HCT116 (cell line): ENCODE data around the gene PSMB5. TPM values are rescaled to one million over a fixed set of nuclear protein-coding genes. Genes with fewer than 3 reads are reported as not detected.

Experiments used
- ATAC-seq: fragments of 200-7000 bp; cut with Tn5 transposase; 2 replicates; pipeline ENCODE4 v1.9.1; 2020; ENCODE audit warnings: mild to moderate bottlenecking, moderate library complexity
- BruUV-seq: library from RNA; stranded (reverse); fragments of 400-500 nt; replicated peaks from 2 replicates; lab custom pipeline; 2021; lab: Mats Ljungman, UMichigan
- CTCF ChIA-PET: fragments of 300-600 bp; sonication (Branson Sonifier 250); formaldehyde crosslinking; loops from one replicate; lab custom pipeline; 2021; ENCODE audit warnings: antibody characterized with exemption; lab: Charles Lee
- POLR2A ChIA-PET: fragments of 300-600, 350-600 bp; sonication (Branson Sonifier 250); formaldehyde crosslinking; loops from one replicate; lab custom pipeline; 2021; ENCODE audit warnings: antibody characterized with exemption; lab: Charles Lee
- RAD21 ChIA-PET, 2 experiments: fragments of 300-600 bp; sonication (Branson Sonifier 250); formaldehyde crosslinking; loops; one replicate each; lab custom pipeline; 2023; ENCODE audit warnings: low total read pairs in 2 of 2; ENCODE audit not compliant: uncharacterized antibody in 2 of 2, unreplicated experiment in 2 of 2, low non-redundant PET in 1 of 2; lab: Charles Lee
- DNase-seq: peaks from one replicate; pipeline ENCODE4 v3.0.0-alpha.2; 2010; ENCODE audit warnings: low read depth, low spot score
- H2AFZ ChIP-seq: fragments of 200-600 bp; shearing (Covaris generic), sonication (generic); 2 replicates; pipeline ENCODE4 v1.6.1; 2017; ENCODE audit warnings: low read depth, mixed run types, mixed read lengths, antibody characterized with exemption, low read length; ENCODE audit not compliant: poor library complexity, severe bottlenecking
- H3K27ac ChIP-seq: 2 replicates; pipeline ENCODE4 v1.5.1; 2012; ENCODE audit warnings: low read depth, low read length
- H3K27me3 ChIP-seq: fragments of 200-600 bp; sonication (generic); 2 replicates; pipeline ENCODE4 v1.6.1; 2016; ENCODE audit warnings: mixed run types, low read length, mixed read lengths; ENCODE audit not compliant: insufficient read depth
- H3K36me3 ChIP-seq, 2 experiments: fragments of 200-500 bp in 1 of 2; fragments of 200-600 bp in 1 of 2; sonication (Bioruptor generic) in 1 of 2; sonication (generic) in 1 of 2; 2 replicates each; pipeline versions ENCODE4 v1.5.1 to v1.6.1; 2014 to 2016; ENCODE audit warnings: low read length in 2 of 2, inconsistent platforms in 1 of 2, mixed read lengths in 1 of 2, mixed run types in 1 of 2; ENCODE audit not compliant: insufficient read depth in 2 of 2, control insufficient read depth in 1 of 2
- H3K4me1 ChIP-seq, 2 experiments: fragments of 200-600 bp in 1 of 2; sonication (generic) in 1 of 2; 2 replicates each; pipeline versions ENCODE4 v1.5.1 to v1.6.1; 2012 to 2017; ENCODE audit warnings: low read length in 2 of 2, inconsistent platforms in 1 of 2, mild to moderate bottlenecking in 1 of 2, mixed read lengths in 1 of 2, mixed run types in 1 of 2, moderate library complexity in 1 of 2; ENCODE audit not compliant: insufficient read depth in 2 of 2, control insufficient read depth in 1 of 2
- H3K4me2 ChIP-seq: fragments of 200-600 bp; sonication (generic); 2 replicates; pipeline ENCODE4 v1.6.1; 2017; ENCODE audit warnings: mixed run types, low read length, mixed read lengths
- H3K4me3 ChIP-seq, 2 experiments: fragments of 200-600 bp in 1 of 2; sonication (generic) in 1 of 2; replicated peaks in 1 of 2; 2 replicates each; pipeline ENCODE4 v1.5.1; 2011 to 2016; ENCODE audit warnings: low read length in 2 of 2, control low read depth in 1 of 2, low read depth in 1 of 2, mild to moderate bottlenecking in 1 of 2, mixed read lengths in 1 of 2, mixed run types in 1 of 2
- H3K79me2 ChIP-seq: fragments of 200-600 bp; sonication (generic); 2 replicates; pipeline ENCODE4 v1.6.1; 2017; ENCODE audit warnings: mild to moderate bottlenecking, mixed run types, low read length, moderate library complexity, mixed read lengths; ENCODE audit not compliant: insufficient read depth
- H3K9ac ChIP-seq: fragments of 200-600 bp; sonication (generic); 2 replicates; pipeline ENCODE4 v1.6.1; 2016; ENCODE audit warnings: low read length, mixed read lengths
- H3K9me2 ChIP-seq: fragments of 200-600 bp; sonication (generic), shearing (Covaris generic); 2 replicates; pipeline ENCODE4 v1.6.1; 2017; ENCODE audit warnings: mixed run types, mild to moderate bottlenecking, moderate library complexity; ENCODE audit not compliant: insufficient read depth
- H3K9me3 ChIP-seq, 2 experiments: fragments of 200-500 bp in 1 of 2; fragments of 200-600 bp in 1 of 2; sonication (Bioruptor generic) in 1 of 2; sonication (generic) in 1 of 2; 2 replicates each; pipeline ENCODE4 v1.6.1; 2014 to 2017; ENCODE audit warnings: low read length in 2 of 2, mixed read lengths in 2 of 2, inconsistent platforms in 1 of 2, low read depth in 1 of 2, mild to moderate bottlenecking in 1 of 2, mixed run types in 1 of 2, moderate library complexity in 1 of 2; ENCODE audit not compliant: control insufficient read depth in 1 of 2, insufficient read depth in 1 of 2
- H4K20me1 ChIP-seq: fragments of 200-600 bp; sonication (generic), shearing (Covaris generic); 2 replicates; pipeline ENCODE4 v1.6.1; 2017; ENCODE audit warnings: mixed run types, mild to moderate bottlenecking, moderate library complexity; ENCODE audit not compliant: insufficient read depth
- CBX3 ChIP-seq: IDR thresholded peaks from 2 replicates; pipeline ENCODE4 v1.6.1; 2012; ENCODE audit warnings: low read depth
- CEBPB ChIP-seq: IDR thresholded peaks from 2 replicates; pipeline ENCODE4 v1.6.1; 2012; ENCODE audit warnings: low read depth
- CTCF ChIP-seq, 3 experiments: fragments of 200-600 bp in 1 of 3; sonication (generic) in 1 of 3; IDR thresholded peaks in 2 of 3; conservative IDR thresholded peaks in 1 of 3; 2 replicates each; pipeline ENCODE4 v1.5.1; 2012 to 2017; ENCODE audit warnings: low read depth in 2 of 3, low read length in 2 of 3, antibody characterized with exemption in 1 of 3, borderline replicate concordance in 1 of 3, control low read depth in 1 of 3, mild to moderate bottlenecking in 1 of 3, mixed read lengths in 1 of 3, mixed run types in 1 of 3, moderate library complexity in 1 of 3; ENCODE audit not compliant: insufficient read depth in 1 of 3
- EZH2phosphoT487 ChIP-seq: fragments of 200-600 bp; IDR thresholded peaks from 2 replicates; pipeline ENCODE4 v1.6.1; 2018; ENCODE audit warnings: antibody characterized with exemption, borderline replicate concordance
- REST ChIP-seq: IDR thresholded peaks from 2 replicates; pipeline ENCODE4 v1.6.1; 2012; ENCODE audit warnings: low read depth
- TCF7L2 ChIP-seq: IDR thresholded peaks from 2 replicates; pipeline ENCODE4 v1.7.0; 2011; ENCODE audit warnings: borderline replicate concordance, inconsistent platforms; ENCODE audit not compliant: insufficient read depth, insufficient read length; ENCODE audit errors: extremely low read depth
- intact Hi-C: fragments of 100-400 bp; cut with micrococcal nuclease; formaldehyde crosslinking; loops from 2 replicates; pipeline ENCODE4 v1.10.0; 2022
- total RNA-seq: library from RNA; stranded (reverse); gene quantifications from one replicate; pipeline ENCODE4 v1.2.1, GENCODE V29; 2021; ENCODE audit not compliant: unreplicated experiment
- TF ChIP-seq, protein P1 (sequence below): IDR thresholded peaks from 2 replicates; pipeline ENCODE4 v1.6.1; 2011; ENCODE audit warnings: mild to moderate bottlenecking, low read length, moderate library complexity; ENCODE audit not compliant: insufficient replicate concordance; ENCODE audit errors: extremely low read depth

Gene PSMB5
- total RNA-seq, 1 experiment from 2014 or later = 212 TPM

- TF ChIP-seq, protein P1, sequence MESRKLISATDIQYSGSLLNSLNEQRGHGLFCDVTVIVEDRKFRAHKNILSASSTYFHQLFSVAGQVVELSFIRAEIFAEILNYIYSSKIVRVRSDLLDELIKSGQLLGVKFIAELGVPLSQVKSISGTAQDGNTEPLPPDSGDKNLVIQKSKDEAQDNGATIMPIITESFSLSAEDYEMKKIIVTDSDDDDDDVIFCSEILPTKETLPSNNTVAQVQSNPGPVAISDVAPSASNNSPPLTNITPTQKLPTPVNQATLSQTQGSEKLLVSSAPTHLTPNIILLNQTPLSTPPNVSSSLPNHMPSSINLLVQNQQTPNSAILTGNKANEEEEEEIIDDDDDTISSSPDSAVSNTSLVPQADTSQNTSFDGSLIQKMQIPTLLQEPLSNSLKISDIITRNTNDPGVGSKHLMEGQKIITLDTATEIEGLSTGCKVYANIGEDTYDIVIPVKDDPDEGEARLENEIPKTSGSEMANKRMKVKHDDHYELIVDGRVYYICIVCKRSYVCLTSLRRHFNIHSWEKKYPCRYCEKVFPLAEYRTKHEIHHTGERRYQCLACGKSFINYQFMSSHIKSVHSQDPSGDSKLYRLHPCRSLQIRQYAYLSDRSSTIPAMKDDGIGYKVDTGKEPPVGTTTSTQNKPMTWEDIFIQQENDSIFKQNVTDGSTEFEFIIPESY = no peak
These were observed 56.2 kb downstream of the PSMB5 start (continued) for GRCh38 chr14:22978487-22978837.

- no peak overlapping the region for H2AFZ ChIP-seq
- no TSS peak for BruUV-seq
- intact Hi-C loops = no loop called here
- DNase-seq = no peak
- H3K27ac ChIP-seq = peak overlapping the region; percentile 95
- RAD21 ChIA-PET = interaction anchor here (0.6 to 1.1 kb wide), 2 partner anchors 23 to 48 kb away, joined by 4 read pairs; no protein-coding TSS in a partner anchor
- POLR2A ChIA-PET = interaction anchor here (0.6 to 2.1 kb wide), 3 partner anchors 9 to 41 kb away, joined by 3 to 12 read pairs (median 4); no protein-coding TSS in a partner anchor
- H3K79me2 ChIP-seq = peaks cover 53% of the 10 kb centered on the region
- H4K20me1 ChIP-seq = no peaks in the 10 kb centered on the region
- no peak for TF ChIP-seq CBX3
- no peak for TF ChIP-seq CTCF (IDR thresholded peaks at IDR 0.05 in 2 of 3, conservative IDR thresholded peaks at IDR 0.05 in 1 of 3; ENCODE audit: borderline replicate concordance in 1 of 3, insufficient read depth in 1 of 3, low read depth in 2 of 3, low read length in 2 of 3)
- TF ChIP-seq REST = no peak
- no peak for TF ChIP-seq CEBPB
- no peak for TF ChIP-seq EZH2phosphoT487
- no peak for TF ChIP-seq TCF7L2
- H3K9me2 ChIP-seq = no peaks in the 10 kb centered on the region
- H3K4me1 ChIP-seq = peaks cover 58 to 59% of the 10 kb centered on the region in 2 experiments
- CTCF ChIA-PET = interaction anchor here (1.0 to 2.6 kb wide), 8 partner anchors 9 to 418 kb away, joined by 3 to 22 read pairs (median 8); partner anchors contain the start of gene PRMT5
- peaks cover 2 to 26% of the 10 kb centered on the region in 2 experiments; a peak in 2 of 4 replicates for H3K36me3 ChIP-seq
- peak overlapping the region in 1 of 2 experiments; percentile 38; a peak in 3 of 4 replicates for H3K4me3 ChIP-seq
- H3K9me3 ChIP-seq = no peaks in the 10 kb centered on the region
- peak overlapping the region; percentile 97 for H3K4me2 ChIP-seq
- H3K27me3 ChIP-seq = no peaks in the 10 kb centered on the region
- ATAC-seq = peak; percentile 39
- peak overlapping the region; percentile 90 for H3K9ac ChIP-seq
These were observed 56.8 kb downstream of the PSMB5 start for GRCh38 chr14:22977684-22978486.
